ENCODE data around the gene ERCC8.

DNA sequence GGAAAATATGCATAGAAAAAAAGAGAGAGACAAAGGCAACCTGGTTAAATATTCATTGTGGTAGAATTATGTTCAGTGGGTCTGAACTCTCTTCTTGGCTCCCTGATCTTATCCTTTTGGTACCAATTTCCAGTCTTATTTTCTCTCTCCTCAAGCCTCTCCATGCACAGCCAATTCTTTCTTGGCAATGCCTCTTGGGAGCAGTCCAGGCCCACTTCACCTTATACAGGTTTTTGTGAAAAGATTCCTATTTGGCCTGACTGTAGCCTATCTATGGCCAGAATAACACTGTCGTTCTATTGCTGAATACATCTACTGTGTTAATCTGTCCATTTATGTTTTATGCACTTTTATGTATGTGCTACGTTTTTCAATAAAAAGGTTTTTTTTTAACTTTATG, 103.5 kb downstream of the ERCC8 start:
- TF ChIP-seq CTCF (IDR thresholded peaks at IDR 0.05; ENCODE audit: borderline replicate concordance, extremely low read depth, low read length, poor library complexity, severe bottlenecking): no peak
- no peak for TF ChIP-seq EZH2 (IDR thresholded peaks at IDR 0.05; ENCODE audit: borderline replicate concordance, low read depth, low read length, severe bottlenecking)

Measured in DND-41 (cell line).